ENCODE data around the gene NUDT9.
A peak's percentile ranks its signal among the peaks of the same experiment; 100 is the strongest.

- TF ChIP-seq POLR2AphosphoS5 (IDR thresholded peaks at IDR 0.05; ENCODE audit: low read depth, low read length) = no peak
- peak; percentile 27; the same call in 1 of the 2 replicates for TF ChIP-seq TAF1 (IDR thresholded peaks at IDR 0.05; ENCODE audit: borderline replicate concordance, insufficient read depth, low read length)
- no peak for TF ChIP-seq REST (IDR thresholded peaks at IDR 0.05; ENCODE audit: insufficient read depth in 1 of 2, low read depth in 2 of 2, low read length in 2 of 2)
- no peak for TF ChIP-seq FOXP2 (optimal IDR thresholded peaks at IDR 0.05; ENCODE audit: borderline replicate concordance, extremely low read depth, extremely low read length, insufficient read depth)
- no peak for TF ChIP-seq SIN3A (IDR thresholded peaks at IDR 0.05; ENCODE audit: borderline replicate concordance, insufficient read depth, low read length)
These were observed 80.3 kb downstream of the NUDT9 start for GRCh38 chr4:87502580-87503238.
